Right ventricle myocardium inferior (tissue), 1 donor: Measurements from ENCODE around the gene SRPRB. TPM values are rescaled to one million over a fixed set of nuclear protein-coding genes. Genes with fewer than 3 reads are reported as not detected.
"Not testable (repeated sequence)": the region's sequence is repeated elsewhere in the genome, so short reads cannot be mapped to it uniquely, and the experiment has no call there.

Experiments used
- ATAC-seq: fragments of 200-7000 bp; cut with Tn5 transposase; one replicate; pipeline ENCODE4 v1.9.1; 2020; ENCODE audit warnings: mild to moderate bottlenecking, moderate library complexity
- DNase-seq: peaks from one replicate; pipeline ENCODE4 v3.0.0; 2021; ENCODE audit errors: missing footprints
- intact Hi-C: fragments of 100-400 bp; cut with DNase I; formaldehyde crosslinking; loops from one replicate; pipeline ENCODE4 v1.11.0; 2022
- total RNA-seq: library from RNA; stranded (reverse); fragmentation: NEBNext Ultra II Directional; extraction: Animal tissue kit (Norgen Biotek cat#: 25700); gene quantifications from one replicate; pipeline ENCODE4 v1.2.1, GENCODE V29; 2021
- donor health status: DM: no; HTN: yes; CAD: no; lungs with severe emphysema.

SRPRB gene
- total RNA-seq, 1 donor from 2014 or later = 27.2 TPM

- intact Hi-C loops = no loop called here
- DNase-seq (no peak), ATAC-seq (no peak)
Measured at GRCh38 chr3:133776794-133777438, 28.7 kb upstream of the SRPRB start.

DNA sequence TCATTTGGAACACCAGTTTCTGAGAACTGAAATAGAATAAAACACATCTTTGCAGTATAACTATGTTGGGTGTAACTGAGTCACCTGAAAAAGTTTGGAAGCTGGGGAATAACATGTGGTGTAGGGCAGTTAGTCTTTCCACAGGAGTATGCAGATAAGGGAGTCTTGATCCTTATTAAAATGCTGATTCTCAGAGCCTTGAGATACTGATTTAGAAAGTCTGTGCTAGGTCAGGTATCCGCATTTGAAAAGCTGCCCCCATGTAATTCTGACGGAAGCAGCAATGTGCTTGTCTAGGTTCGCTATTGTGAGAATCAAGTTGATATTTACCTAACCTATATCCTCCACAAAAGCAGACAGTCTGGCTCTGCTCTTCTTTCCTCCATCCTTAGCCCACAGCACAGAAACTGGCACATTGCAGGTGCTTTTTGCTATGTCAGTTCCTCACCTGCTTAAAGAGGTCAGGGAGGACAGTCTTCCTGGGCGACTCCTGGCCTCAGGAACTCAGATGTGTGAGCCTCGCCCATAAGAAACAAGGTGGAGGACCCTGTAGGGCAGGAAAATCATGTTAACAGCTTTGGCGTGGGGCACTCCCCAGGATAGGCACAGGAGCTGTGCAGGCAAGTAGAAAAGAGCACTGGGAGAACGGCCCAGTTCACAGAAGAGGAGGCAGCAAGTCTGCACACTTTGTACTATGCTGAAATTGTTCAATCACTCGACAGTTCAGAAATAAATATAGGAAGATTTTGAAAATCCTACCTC is 27.6 kb upstream of the SRPRB start:
- intact Hi-C loops = no loop called here
- no peak for DNase-seq
- no peak for ATAC-seq

- no peak for DNase-seq
- intact Hi-C loops = no loop called here
Measured at GRCh38 chr3:133779626-133780203, 25.9 kb upstream of the SRPRB start.

GRCh38 chr3:133780756-133781155 is 24.9 kb upstream of the SRPRB start:
- ATAC-seq, DNase-seq, intact Hi-C loops: not testable (repeated sequence)

More at GRCh38 chr3:133779626-133780203, 25.9 kb upstream of the SRPRB start:
- no peak for ATAC-seq

GRCh38 chr3:133781570-133781969 is 24.0 kb upstream of the SRPRB start:
- DNase-seq = no peak
- no peak for ATAC-seq
- intact Hi-C loops = no loop called here

- intact Hi-C loops = no loop called here
- ATAC-seq = no peak
- no peak for DNase-seq
Measured at GRCh38 chr3:133782454-133782853, 23.2 kb upstream of the SRPRB start.

DNA sequence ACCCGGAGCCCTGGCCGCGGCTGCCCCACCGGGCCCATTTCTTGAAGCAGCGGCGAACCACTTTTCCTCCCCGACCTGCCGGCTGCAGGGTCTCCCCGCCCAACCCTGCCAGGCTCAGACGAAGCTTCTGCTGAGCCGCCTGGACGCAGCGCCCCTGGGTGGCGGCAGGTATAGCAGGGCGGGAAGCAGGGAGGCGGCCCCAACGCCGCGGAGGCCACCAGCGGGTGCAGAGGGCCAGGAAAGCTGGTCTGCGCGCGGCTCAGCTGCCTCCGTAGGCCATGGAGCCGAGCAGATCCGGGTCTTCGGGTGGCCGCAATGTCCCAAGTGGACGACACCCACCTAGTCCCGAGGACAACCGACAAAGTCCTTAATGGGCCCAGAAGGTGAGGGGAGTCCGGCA is 21.9 kb upstream of the SRPRB start:
- ATAC-seq (no peak), DNase-seq (no peak)
- intact Hi-C loops = no loop called here

- ATAC-seq = no peak
- intact Hi-C loops = no loop called here
- DNase-seq = no peak
Measured at GRCh38 chr3:133788024-133788423, 17.6 kb upstream of the SRPRB start.

- intact Hi-C loops = no loop called here
Measured at GRCh38 chr3:133792171-133792763, 13.3 kb upstream of the SRPRB start.

DNA sequence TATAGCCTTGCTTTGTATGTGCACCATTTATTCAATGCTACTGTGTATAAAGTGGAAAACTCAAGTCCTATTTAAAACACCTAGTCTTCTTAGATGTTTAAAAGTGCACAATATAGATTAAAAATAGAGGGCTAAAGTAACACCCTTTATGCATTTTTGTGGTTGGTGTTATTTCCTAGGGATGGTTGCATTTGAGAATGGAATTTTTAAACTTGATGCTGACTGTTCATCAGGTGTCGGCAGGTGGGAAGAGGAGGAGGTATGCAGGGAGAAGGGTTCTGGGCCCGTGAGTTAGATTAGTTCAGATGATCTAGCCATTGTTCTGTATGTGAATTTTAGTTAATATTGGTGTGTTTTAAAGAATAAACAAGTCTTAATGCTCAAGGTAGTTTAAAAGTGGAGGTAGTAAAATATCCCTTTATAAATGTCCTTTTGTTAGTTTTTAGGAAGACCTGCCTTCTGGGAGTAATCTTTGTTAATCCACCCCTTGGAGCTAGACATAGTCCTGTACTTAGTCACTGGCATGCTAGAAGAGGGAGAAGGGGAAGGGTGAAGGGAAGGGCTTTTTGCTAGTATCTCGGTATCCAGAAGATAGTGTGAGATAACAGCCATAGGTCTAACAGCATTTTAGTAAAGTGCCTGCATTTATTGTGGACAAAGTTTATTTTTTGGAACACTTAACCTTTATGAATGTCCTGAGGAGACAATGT is 8.1 kb upstream of the SRPRB start:
- DNase-seq = no peak
- intact Hi-C loops = no loop called here
- no peak for ATAC-seq

More at GRCh38 chr3:133792171-133792763, 13.3 kb upstream of the SRPRB start:
- no peak for ATAC-seq
- DNase-seq = no peak

GRCh38 chr3:133799794-133800585 is 5.6 kb upstream of the SRPRB start:
- DNase-seq (no peak), ATAC-seq (peak; percentile 52)
- intact Hi-C loops = loop anchor here (10.0 kb wide), 1 partner anchor 1075 kb away; the partner anchor contains the start of gene NPHP3

DNA sequence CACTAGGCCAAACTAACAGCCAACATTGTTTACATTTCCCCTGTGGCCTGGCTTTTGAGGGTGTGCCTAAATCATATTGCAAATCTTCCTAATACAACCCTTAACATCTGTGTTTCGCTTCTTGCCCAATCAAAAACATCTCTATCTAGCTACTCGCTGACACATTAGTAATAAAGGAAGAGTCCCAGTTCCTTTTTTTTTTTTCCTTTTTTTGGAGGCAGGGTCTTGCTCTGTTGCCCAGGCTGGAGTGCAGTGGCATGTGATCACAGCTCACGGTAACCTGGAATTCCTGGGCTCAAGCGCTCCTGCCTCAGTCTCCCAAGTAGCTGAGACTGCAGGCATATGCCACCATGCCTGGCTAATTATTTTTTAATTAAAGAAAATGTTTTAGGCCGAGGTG is 2.1 kb upstream of the SRPRB start:
- intact Hi-C loops = loop anchor here (10.0 kb wide), 1 partner anchor 1079 kb away; the partner anchor contains the start of gene NPHP3
- no peak for DNase-seq
- ATAC-seq = no peak

- DNase-seq (no peak), ATAC-seq (no peak)
- intact Hi-C loops = loop anchor here (5.0 to 10.0 kb wide), 2 partner anchors 143 to 1080 kb away; partner anchors contain the start of genes NPHP3 and TOPBP1
Measured at GRCh38 chr3:133804896-133805295, 719 bp upstream of the SRPRB start.

GRCh38 chr3:133805384-133805701 is 272 bp upstream of the SRPRB start:
- ATAC-seq (no peak), DNase-seq (no peak)
- intact Hi-C loops = loop anchor here (5.0 to 10.0 kb wide), 2 partner anchors 143 to 1081 kb away; partner anchors contain the start of genes NPHP3 and TOPBP1

- intact Hi-C loops = no loop called here
- DNase-seq (no peak), ATAC-seq (no peak)
Measured at GRCh38 chr3:133812872-133813271, 7.3 kb downstream of the SRPRB start.

- ATAC-seq (no peak), DNase-seq (no peak)
- intact Hi-C loops = no loop called here
Measured at GRCh38 chr3:133815386-133815785, 9.8 kb downstream of the SRPRB start.

GRCh38 chr3:133820129-133820528 is 14.5 kb downstream of the SRPRB start:
- intact Hi-C loops = no loop called here
- DNase-seq = no peak
- ATAC-seq = no peak
